HepG2 (cell line): ENCODE data around the gene GNPDA1. TPM values are rescaled to one million over a fixed set of nuclear protein-coding genes. Genes with fewer than 3 reads are reported as not detected.

Experiments
- ASH2L ChIP-seq: fragments of 300-600, 200-600 bp; sonication (generic); IDR thresholded peaks from 2 replicates; pipeline ENCODE4 v1.7.0; 2017; ENCODE audit warnings: low read depth, mild to moderate bottlenecking, moderate library complexity, mixed read lengths, low read length; ENCODE audit not compliant: insufficient read length
- PAWR ChIP-seq: sonication (generic); formaldehyde crosslinking; IDR thresholded peaks from 2 replicates; pipeline ENCODE4 v1.4.0; 2020; ENCODE audit warnings: missing genetic modification reagents, mild to moderate bottlenecking, borderline replicate concordance
- PLSCR1 ChIP-seq: sonication (generic); formaldehyde crosslinking; IDR thresholded peaks from 2 replicates; pipeline ENCODE4 v1.5.0; 2020; ENCODE audit warnings: missing genetic modification reagents, mild to moderate bottlenecking, borderline replicate concordance
- POLR2A ChIP-seq, 2 experiments: IDR thresholded peaks; 2 replicates each; pipeline ENCODE4 v1.6.1; 2011; ENCODE audit warnings: low read depth in 2 of 2, low read length in 2 of 2, mild to moderate bottlenecking in 1 of 2, moderate library complexity in 1 of 2; ENCODE audit not compliant: insufficient read depth in 1 of 2
- RARG ChIP-seq: sonication (generic); formaldehyde crosslinking; IDR thresholded peaks from 2 replicates; pipeline ENCODE4 v1.4.0; 2020; ENCODE audit warnings: low read depth, mild to moderate bottlenecking, missing genetic modification reagents
- ZBTB49 ChIP-seq: sonication (generic); formaldehyde crosslinking; IDR thresholded peaks from 2 replicates; pipeline ENCODE4 v1.4.0; 2020; ENCODE audit warnings: missing genetic modification reagents, borderline replicate concordance
- ZMAT5 ChIP-seq: sonication (generic); formaldehyde crosslinking; IDR thresholded peaks from 2 replicates; pipeline ENCODE4 v1.5.0; 2020; ENCODE audit warnings: mild to moderate bottlenecking, low read depth, missing genetic modification reagents, borderline replicate concordance
- ZNF280D ChIP-seq: sonication (generic); formaldehyde crosslinking; IDR thresholded peaks from 2 replicates; pipeline ENCODE4 v1.5.1; 2020; ENCODE audit warnings: mild to moderate bottlenecking, missing genetic modification reagents
- ZNF503 ChIP-seq: sonication (generic); formaldehyde crosslinking; IDR thresholded peaks from 2 replicates; pipeline ENCODE4 v1.4.0; 2020; ENCODE audit warnings: missing genetic modification reagents
- ZNF562 ChIP-seq: sonication (generic); formaldehyde crosslinking; IDR thresholded peaks from 2 replicates; pipeline ENCODE4 v1.8.0; 2022; ENCODE audit warnings: missing genetic modification reagents, borderline replicate concordance
- polyA plus RNA-seq, 8 experiments: library from polyadenylated mRNA; depleted of rRNA in 3 of 8; stranded (reverse) in 7 of 8; unstranded in 1 of 8; fragments of >200 nt; fragmentation: Illumina TruSeq in 4 of 8; extraction: Trizol in 4 of 8; gene quantifications; 2 replicates each; pipeline versions ENCODE4 v1.2.1 to v1.2.3, GENCODE V29; 2011 to 2016; ENCODE audit warnings: low read depth in 4 of 8, missing spikeins in 1 of 8, mixed read lengths in 1 of 8; ENCODE audit not compliant: insufficient read depth in 1 of 8
- total RNA-seq, 5 experiments: library from RNA; depleted of rRNA; stranded (reverse); fragments of >200 nt; fragmentation: Illumina TruSeq; extraction: Trizol; gene quantifications; 2 replicates each; pipeline ENCODE4 v1.2.3, GENCODE V29; 2016; ENCODE audit warnings: low read depth in 1 of 5
- TF ChIP-seq, protein P1 (sequence below): sonication (generic); formaldehyde crosslinking; IDR thresholded peaks from 2 replicates; pipeline ENCODE4 v1.5.1; 2020; ENCODE audit warnings: missing genetic modification reagents, mild to moderate bottlenecking, borderline replicate concordance
- TF ChIP-seq, protein P2 (sequence below): IDR thresholded peaks from 2 replicates; pipeline ENCODE4 v1.6.1; 2016; ENCODE audit warnings: mild to moderate bottlenecking, missing biosample characterization, missing genetic modification reagents
- TF ChIP-seq, protein P3 (sequence below): sonication (generic); formaldehyde crosslinking; IDR thresholded peaks from 2 replicates; pipeline ENCODE4 v1.9.0; 2022; ENCODE audit warnings: low read depth, missing genetic modification reagents

The GNPDA1 gene
- total and polyA plus RNA-seq, 2 of the 13 experiments (the other 11 are each of a cell fraction or from before 2014, with no cell fraction given) = 6.0 to 54.1 TPM

GRCh38 chr5:142012186-142012785, 541 bp downstream of the GNPDA1 start (continued):
- TF ChIP-seq, protein P1, sequence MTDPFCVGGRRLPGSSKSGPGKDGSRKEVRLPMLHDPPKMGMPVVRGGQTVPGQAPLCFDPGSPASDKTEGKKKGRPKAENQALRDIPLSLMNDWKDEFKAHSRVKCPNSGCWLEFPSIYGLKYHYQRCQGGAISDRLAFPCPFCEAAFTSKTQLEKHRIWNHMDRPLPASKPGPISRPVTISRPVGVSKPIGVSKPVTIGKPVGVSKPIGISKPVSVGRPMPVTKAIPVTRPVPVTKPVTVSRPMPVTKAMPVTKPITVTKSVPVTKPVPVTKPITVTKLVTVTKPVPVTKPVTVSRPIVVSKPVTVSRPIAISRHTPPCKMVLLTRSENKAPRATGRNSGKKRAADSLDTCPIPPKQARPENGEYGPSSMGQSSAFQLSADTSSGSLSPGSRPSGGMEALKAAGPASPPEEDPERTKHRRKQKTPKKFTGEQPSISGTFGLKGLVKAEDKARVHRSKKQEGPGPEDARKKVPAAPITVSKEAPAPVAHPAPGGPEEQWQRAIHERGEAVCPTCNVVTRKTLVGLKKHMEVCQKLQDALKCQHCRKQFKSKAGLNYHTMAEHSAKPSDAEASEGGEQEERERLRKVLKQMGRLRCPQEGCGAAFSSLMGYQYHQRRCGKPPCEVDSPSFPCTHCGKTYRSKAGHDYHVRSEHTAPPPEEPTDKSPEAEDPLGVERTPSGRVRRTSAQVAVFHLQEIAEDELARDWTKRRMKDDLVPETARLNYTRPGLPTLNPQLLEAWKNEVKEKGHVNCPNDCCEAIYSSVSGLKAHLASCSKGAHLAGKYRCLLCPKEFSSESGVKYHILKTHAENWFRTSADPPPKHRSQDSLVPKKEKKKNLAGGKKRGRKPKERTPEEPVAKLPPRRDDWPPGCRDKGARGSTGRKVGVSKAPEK (CRISPR knock-in tag) = no peak
- TF ChIP-seq ZNF503 (no peak), ZMAT5 (CRISPR knock-in tag) (no peak), POLR2A (IDR thresholded peaks at IDR 0.05; ENCODE audit: insufficient read depth in 1 of 2, low read depth in 2 of 2, low read length in 2 of 2) (no peak; a peak in 1 of 4 replicates), ZNF562 (no peak), ZNF280D (CRISPR knock-in tag) (no peak), ASH2L (peak; percentile 14), RARG (CRISPR knock-in tag) (no peak), PAWR (CRISPR knock-in tag) (no peak), PLSCR1 (CRISPR knock-in tag) (no peak), ZBTB49 (no peak)
- TF ChIP-seq, protein P2, sequence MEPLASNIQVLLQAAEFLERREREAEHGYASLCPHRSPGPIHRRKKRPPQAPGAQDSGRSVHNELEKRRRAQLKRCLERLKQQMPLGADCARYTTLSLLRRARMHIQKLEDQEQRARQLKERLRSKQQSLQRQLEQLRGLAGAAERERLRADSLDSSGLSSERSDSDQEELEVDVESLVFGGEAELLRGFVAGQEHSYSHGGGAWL (CRISPR knock-in tag) = 0 out of 2 replicates have a peak, but pooled peaks have one; percentile 5
- TF ChIP-seq, protein P3, sequence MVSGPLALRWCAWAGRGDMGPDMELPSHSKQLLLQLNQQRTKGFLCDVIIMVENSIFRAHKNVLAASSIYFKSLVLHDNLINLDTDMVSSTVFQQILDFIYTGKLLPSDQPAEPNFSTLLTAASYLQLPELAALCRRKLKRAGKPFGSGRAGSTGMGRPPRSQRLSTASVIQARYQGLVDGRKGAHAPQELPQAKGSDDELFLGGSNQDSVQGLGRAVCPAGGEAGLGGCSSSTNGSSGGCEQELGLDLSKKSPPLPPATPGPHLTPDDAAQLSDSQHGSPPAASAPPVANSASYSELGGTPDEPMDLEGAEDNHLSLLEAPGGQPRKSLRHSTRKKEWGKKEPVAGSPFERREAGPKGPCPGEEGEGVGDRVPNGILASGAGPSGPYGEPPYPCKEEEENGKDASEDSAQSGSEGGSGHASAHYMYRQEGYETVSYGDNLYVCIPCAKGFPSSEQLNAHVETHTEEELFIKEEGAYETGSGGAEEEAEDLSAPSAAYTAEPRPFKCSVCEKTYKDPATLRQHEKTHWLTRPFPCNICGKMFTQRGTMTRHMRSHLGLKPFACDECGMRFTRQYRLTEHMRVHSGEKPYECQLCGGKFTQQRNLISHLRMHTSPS (CRISPR knock-in tag) = no peak
